ENCODE results near the gene NUDT4B.
"Not testable (repeated sequence)": the region's sequence is repeated elsewhere in the genome, so short reads cannot be mapped to it uniquely, and the experiment has no call there.

The NUDT4B gene

GRCh38 chr1:148727862-148728261, 20.7 kb upstream of the NUDT4B start:
- H3K36me3 ChIP-seq (ENCODE audit: insufficient read depth, low read length); H3K9me3 ChIP-seq (ENCODE audit: control insufficient read depth, insufficient read depth, low read length): not testable (repeated sequence)

GRCh38 chr1:148729128-148729527, 19.4 kb upstream of the NUDT4B start:
- not testable (repeated sequence) for H3K9ac ChIP-seq (ENCODE audit: low read depth, low read length); H3K36me3 ChIP-seq (ENCODE audit: insufficient read depth, low read length); H3K9me3 ChIP-seq (ENCODE audit: control insufficient read depth, insufficient read depth, low read length); H3K4me1 ChIP-seq (ENCODE audit: insufficient read depth, low read length)

More at GRCh38 chr1:148727862-148728261, 20.7 kb upstream of the NUDT4B start:
- H3K4me1 ChIP-seq (ENCODE audit: insufficient read depth, low read length); H3K9ac ChIP-seq (ENCODE audit: low read depth, low read length): not testable (repeated sequence)

- H3K36me3 ChIP-seq (ENCODE audit: insufficient read depth, low read length); H3K9ac ChIP-seq (ENCODE audit: low read depth, low read length): not testable (repeated sequence)
Measured at GRCh38 chr1:148729541-148729940, 19.0 kb upstream of the NUDT4B start.

DNA sequence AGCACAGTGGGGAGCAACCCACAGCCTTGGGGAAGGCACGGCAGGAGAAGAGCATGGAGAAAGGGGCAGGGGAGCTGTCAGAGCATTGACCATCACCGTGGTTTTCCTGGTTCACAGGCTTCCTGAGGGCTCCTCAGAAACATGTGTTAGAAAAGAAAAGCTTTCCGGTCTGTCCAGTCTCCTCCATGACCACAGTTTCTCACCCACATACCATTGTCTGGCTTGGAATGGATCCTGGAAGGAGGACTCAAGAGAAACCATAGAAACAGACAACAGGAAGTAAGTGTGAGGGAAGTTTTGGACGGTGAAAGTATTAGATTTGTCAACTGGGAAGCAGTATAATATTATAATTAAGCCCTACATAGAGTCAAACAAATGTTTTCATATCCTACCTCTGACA, 16.3 kb upstream of the NUDT4B start:
- not testable (repeated sequence) for H3K9ac ChIP-seq (ENCODE audit: low read depth, low read length); H3K9me3 ChIP-seq (ENCODE audit: control insufficient read depth, insufficient read depth, low read length)

More at GRCh38 chr1:148729541-148729940, 19.0 kb upstream of the NUDT4B start:
- not testable (repeated sequence) for H3K9me3 ChIP-seq (ENCODE audit: control insufficient read depth, insufficient read depth, low read length); H3K4me1 ChIP-seq (ENCODE audit: insufficient read depth, low read length)

GRCh38 chr1:148733585-148734310, 14.8 kb upstream of the NUDT4B start:
- not testable (repeated sequence) for H3K36me3 ChIP-seq (ENCODE audit: insufficient read depth, low read length); H3K9me3 ChIP-seq (ENCODE audit: control insufficient read depth, insufficient read depth, low read length); H3K9ac ChIP-seq (ENCODE audit: low read depth, low read length); H3K4me1 ChIP-seq (ENCODE audit: insufficient read depth, low read length)

More for the DNA sequence above, 16.3 kb upstream of the NUDT4B start:
- H3K36me3 ChIP-seq (ENCODE audit: insufficient read depth, low read length); H3K4me1 ChIP-seq (ENCODE audit: insufficient read depth, low read length): not testable (repeated sequence)

DNA sequence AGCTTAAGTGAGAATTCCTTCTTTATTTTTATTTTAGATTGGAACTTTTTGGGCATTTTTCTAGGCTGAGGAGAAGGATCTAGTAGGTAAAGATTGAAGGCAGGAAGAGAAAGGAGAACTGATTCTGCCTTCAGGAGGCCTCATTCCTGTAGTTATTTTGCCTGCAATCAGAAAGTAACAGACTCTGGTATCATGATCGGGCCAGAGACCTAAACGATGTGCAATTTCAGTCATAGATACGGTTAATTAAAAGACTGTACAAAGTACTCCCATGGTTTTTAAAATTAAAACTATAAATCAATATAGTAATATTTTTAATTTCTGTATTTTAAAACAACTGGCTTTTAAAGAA, 14.3 kb upstream of the NUDT4B start:
- not testable (repeated sequence) for H3K36me3 ChIP-seq (ENCODE audit: insufficient read depth, low read length); H3K9ac ChIP-seq (ENCODE audit: low read depth, low read length); H3K9me3 ChIP-seq (ENCODE audit: control insufficient read depth, insufficient read depth, low read length); H3K4me1 ChIP-seq (ENCODE audit: insufficient read depth, low read length)

GRCh38 chr1:148735538-148735937, 13.0 kb upstream of the NUDT4B start:
- not testable (repeated sequence) for H3K9me3 ChIP-seq (ENCODE audit: control insufficient read depth, insufficient read depth, low read length); H3K4me1 ChIP-seq (ENCODE audit: insufficient read depth, low read length); H3K36me3 ChIP-seq (ENCODE audit: insufficient read depth, low read length); H3K9ac ChIP-seq (ENCODE audit: low read depth, low read length)

GRCh38 chr1:148738667-148739066, 9.9 kb upstream of the NUDT4B start:
- not testable (repeated sequence) for H3K9me3 ChIP-seq (ENCODE audit: control insufficient read depth, insufficient read depth, low read length); H3K9ac ChIP-seq (ENCODE audit: low read depth, low read length); H3K36me3 ChIP-seq (ENCODE audit: insufficient read depth, low read length); H3K4me1 ChIP-seq (ENCODE audit: insufficient read depth, low read length)

DNA sequence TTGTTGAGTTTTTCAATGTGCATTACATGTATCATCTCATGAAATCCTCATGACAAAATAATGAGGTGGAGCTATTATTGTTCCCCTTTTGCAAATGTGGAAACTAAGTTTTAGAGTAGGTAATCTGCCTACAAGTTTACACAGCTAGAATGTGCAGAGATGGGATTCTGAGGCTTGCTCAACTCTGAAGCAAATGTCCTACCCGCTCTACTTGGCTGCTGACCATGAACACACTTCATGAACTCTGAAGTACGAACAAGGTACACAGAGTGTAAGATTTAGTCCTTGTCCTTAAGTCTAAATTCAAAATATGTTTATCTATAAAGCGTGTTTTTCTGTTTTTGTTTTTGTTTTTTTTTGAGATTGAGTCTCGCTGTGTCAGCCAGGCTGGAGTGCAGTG, 5.4 kb upstream of the NUDT4B start:
- H3K4me1 ChIP-seq (ENCODE audit: insufficient read depth, low read length); H3K36me3 ChIP-seq (ENCODE audit: insufficient read depth, low read length): not testable (repeated sequence)

GRCh38 chr1:148743726-148744720, 4.6 kb upstream of the NUDT4B start:
- not testable (repeated sequence) for H3K9me3 ChIP-seq (ENCODE audit: control insufficient read depth, insufficient read depth, low read length); H3K9ac ChIP-seq (ENCODE audit: low read depth, low read length); H3K4me1 ChIP-seq (ENCODE audit: insufficient read depth, low read length); H3K36me3 ChIP-seq (ENCODE audit: insufficient read depth, low read length)

More for the DNA sequence above, 5.4 kb upstream of the NUDT4B start:
- H3K9ac ChIP-seq (ENCODE audit: low read depth, low read length); H3K9me3 ChIP-seq (ENCODE audit: control insufficient read depth, insufficient read depth, low read length): not testable (repeated sequence)

GRCh38 chr1:148749335-148749681, 734 bp downstream of the NUDT4B start:
- H3K36me3 ChIP-seq (ENCODE audit: insufficient read depth, low read length); H3K9me3 ChIP-seq (ENCODE audit: control insufficient read depth, insufficient read depth, low read length); H3K4me1 ChIP-seq (ENCODE audit: insufficient read depth, low read length); H3K9ac ChIP-seq (ENCODE audit: low read depth, low read length): not testable (repeated sequence)

- not testable (repeated sequence) for H3K9ac ChIP-seq (ENCODE audit: low read depth, low read length); H3K9me3 ChIP-seq (ENCODE audit: control insufficient read depth, insufficient read depth, low read length)
Measured at GRCh38 chr1:148756231-148756630, 7.7 kb downstream of the NUDT4B start.

GRCh38 chr1:148757446-148757845, 8.9 kb downstream of the NUDT4B start:
- not testable (repeated sequence) for H3K9ac ChIP-seq (ENCODE audit: low read depth, low read length); H3K36me3 ChIP-seq (ENCODE audit: insufficient read depth, low read length); H3K4me1 ChIP-seq (ENCODE audit: insufficient read depth, low read length); H3K9me3 ChIP-seq (ENCODE audit: control insufficient read depth, insufficient read depth, low read length)

More at GRCh38 chr1:148756231-148756630, 7.7 kb downstream of the NUDT4B start:
- not testable (repeated sequence) for H3K4me1 ChIP-seq (ENCODE audit: insufficient read depth, low read length); H3K36me3 ChIP-seq (ENCODE audit: insufficient read depth, low read length)

GRCh38 chr1:148758412-148758811, 9.8 kb downstream of the NUDT4B start:
- not testable (repeated sequence) for H3K9me3 ChIP-seq (ENCODE audit: control insufficient read depth, insufficient read depth, low read length); H3K36me3 ChIP-seq (ENCODE audit: insufficient read depth, low read length); H3K4me1 ChIP-seq (ENCODE audit: insufficient read depth, low read length); H3K9ac ChIP-seq (ENCODE audit: low read depth, low read length)

- H3K9me3 ChIP-seq (ENCODE audit: control insufficient read depth, insufficient read depth, low read length); H3K36me3 ChIP-seq (ENCODE audit: insufficient read depth, low read length); H3K4me1 ChIP-seq (ENCODE audit: insufficient read depth, low read length); H3K9ac ChIP-seq (ENCODE audit: low read depth, low read length): not testable (repeated sequence)
Measured at GRCh38 chr1:148758925-148759324, 10.4 kb downstream of the NUDT4B start.
